Trophoblast cell (in vitro differentiated cells and primary cell): ENCODE measurements around the gene ACKR1.

Experiments
- DNase-seq, 2 donors: peaks; one replicate each; pipeline ENCODE4 v3.0.0-alpha.2; 2016
- H2AFZ ChIP-seq: 2 replicates; pipeline ENCODE4 v1.6.1; 2013; ENCODE audit warnings: low read length, moderate library complexity, mild to moderate bottlenecking; ENCODE audit not compliant: insufficient read depth, poor library complexity
- H2AK5ac ChIP-seq: 2 replicates; pipeline ENCODE4 v1.6.1; 2013; ENCODE audit warnings: mild to moderate bottlenecking, low read length
- H2BK120ac ChIP-seq: 2 replicates; pipeline ENCODE4 v1.6.1; 2013; ENCODE audit warnings: low read length, mild to moderate bottlenecking, moderate library complexity; ENCODE audit not compliant: insufficient read depth, poor library complexity
- H2BK12ac ChIP-seq: 2 replicates; pipeline ENCODE4 v1.6.1; 2013; ENCODE audit warnings: mild to moderate bottlenecking, low read length, moderate library complexity
- H2BK5ac ChIP-seq: 2 replicates; pipeline ENCODE4 v1.6.1; 2013; ENCODE audit warnings: low read length, low read depth, moderate library complexity, mild to moderate bottlenecking; ENCODE audit not compliant: poor library complexity
- H3K14ac ChIP-seq: 2 replicates; pipeline ENCODE4 v1.6.1; 2013; ENCODE audit warnings: mild to moderate bottlenecking, low read length
- H3K18ac ChIP-seq: 2 replicates; pipeline ENCODE4 v1.6.1; 2013; ENCODE audit warnings: mild to moderate bottlenecking, low read length
- H3K23ac ChIP-seq: 2 replicates; pipeline ENCODE4 v1.6.1; 2013; ENCODE audit warnings: low read length
- H3K27ac ChIP-seq: 2 replicates; pipeline ENCODE4 v1.5.1; 2013; ENCODE audit warnings: low read depth, mild to moderate bottlenecking, inconsistent platforms, low read length, moderate library complexity
- H3K27me3 ChIP-seq: 2 replicates; pipeline ENCODE4 v1.6.1; 2013; ENCODE audit warnings: inconsistent platforms, mild to moderate bottlenecking, low read length, moderate library complexity; ENCODE audit not compliant: insufficient read depth
- H3K36me3 ChIP-seq, 2 experiments: 1 replicate in 1 of 2; 2 replicates in 1 of 2; pipeline ENCODE4 v1.6.1; 2013; ENCODE audit warnings: low read length in 2 of 2, mild to moderate bottlenecking in 2 of 2, moderate library complexity in 1 of 2; ENCODE audit not compliant: insufficient read depth in 2 of 2, control insufficient read depth in 1 of 2
- H3K4ac ChIP-seq: 2 replicates; pipeline ENCODE4 v1.6.1; 2013; ENCODE audit warnings: low read depth, mild to moderate bottlenecking, low read length, moderate library complexity
- H3K4me1 ChIP-seq, 2 experiments: 1 replicate in 1 of 2; 2 replicates in 1 of 2; pipeline ENCODE4 v1.6.1; 2013; ENCODE audit warnings: low read length in 2 of 2, mild to moderate bottlenecking in 2 of 2, moderate library complexity in 1 of 2; ENCODE audit not compliant: insufficient read depth in 2 of 2, control insufficient read depth in 1 of 2
- H3K4me2 ChIP-seq: 2 replicates; pipeline ENCODE4 v1.6.1; 2013; ENCODE audit warnings: inconsistent platforms, mild to moderate bottlenecking, low read length, moderate library complexity
- H3K4me3 ChIP-seq: 2 replicates; pipeline ENCODE4 v1.5.1; 2013; ENCODE audit warnings: mild to moderate bottlenecking, low read depth, low read length, inconsistent platforms
- H3K79me1 ChIP-seq: one replicate; pipeline ENCODE4 v1.6.1; 2013; ENCODE audit warnings: low read length
- H3K79me2 ChIP-seq: 2 replicates; pipeline ENCODE4 v1.6.1; 2013; ENCODE audit warnings: low read length, mild to moderate bottlenecking; ENCODE audit not compliant: control insufficient read depth, insufficient read depth, poor library complexity
- H3K9ac ChIP-seq: 2 replicates; pipeline ENCODE4 v1.6.1; 2013; ENCODE audit warnings: mild to moderate bottlenecking, low read length
- H3K9me3 ChIP-seq: 2 replicates; pipeline ENCODE4 v1.6.1; 2013; ENCODE audit warnings: low read depth, mild to moderate bottlenecking, control low read depth, inconsistent platforms, low read length; ENCODE audit not compliant: insufficient read depth
- H4K12ac ChIP-seq: 2 replicates; pipeline ENCODE4 v1.6.1; 2013; ENCODE audit warnings: low read depth, mild to moderate bottlenecking, low read length, moderate library complexity
- H4K8ac ChIP-seq: 2 replicates; pipeline ENCODE4 v1.6.1; 2013; ENCODE audit warnings: low read depth, mild to moderate bottlenecking, low read length, moderate library complexity
- H4K91ac ChIP-seq: one replicate; pipeline ENCODE4 v1.6.1; 2013; ENCODE audit warnings: low read depth, mild to moderate bottlenecking, low read length, moderate library complexity
- WGBS: extraction: QIAGEN DNeasy Blood & Tissue Kit; methylation state at CpG from one replicate; pipeline ENCODE4 v1.1.7; 2013; ENCODE audit warnings: missing lambda C conversion rate; ENCODE audit not compliant: insufficient read length, insufficient coverage; ENCODE audit errors: extremely low coverage; 5-methylcytosine and 5-hydroxymethylcytosine counted together

ACKR1 gene

DNA sequence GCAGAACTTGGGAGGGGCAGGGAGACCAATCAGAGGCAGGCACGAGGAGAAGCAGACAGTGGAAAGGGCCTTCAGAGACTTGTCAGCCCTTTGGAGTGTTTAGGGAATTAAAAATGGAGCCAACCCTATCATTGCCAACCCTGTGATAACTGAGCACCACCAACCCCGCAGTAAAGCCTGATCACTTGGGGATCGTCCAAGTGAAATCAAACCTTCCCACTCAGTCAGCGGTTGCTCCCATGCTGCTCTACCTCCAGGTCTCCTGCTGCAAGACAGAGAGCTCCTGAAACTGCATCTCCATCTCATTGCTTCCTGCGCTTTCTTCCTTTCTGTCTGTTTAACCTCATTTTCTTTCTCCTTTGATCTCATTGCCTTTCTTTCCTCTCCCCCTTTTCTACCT, 4.8 kb upstream of the ACKR1 start:
- Histone ChIP-seq H3K23ac (no peak overlapping the region), H3K9ac (no peak overlapping the region), H3K4me3 (no peak overlapping the region), H3K4me1 (no peaks in the 10 kb centered on the region), H2BK120ac (no peak overlapping the region), H3K9me3 (no peaks in the 10 kb centered on the region), H3K36me3 (no peaks in the 10 kb centered on the region), H3K18ac (no peak overlapping the region), H2AFZ (no peak overlapping the region), H3K14ac (no peak overlapping the region), H2BK12ac (no peak overlapping the region), H3K4me2 (no peak overlapping the region), H4K12ac (no peak overlapping the region), H4K8ac (no peak overlapping the region), H2BK5ac (no peak overlapping the region), H2AK5ac (no peak overlapping the region), H3K79me2 (no peaks in the 10 kb centered on the region), H3K4ac (no peak overlapping the region), H4K91ac (no peak overlapping the region), H3K27me3 (no peaks in the 10 kb centered on the region), H3K27ac (no peak overlapping the region), H3K79me1 (no peaks in the 10 kb centered on the region)
- no peak for DNase-seq
- WGBS = no CpG with 5 or more reads among the region's 5 CpGs

DNA sequence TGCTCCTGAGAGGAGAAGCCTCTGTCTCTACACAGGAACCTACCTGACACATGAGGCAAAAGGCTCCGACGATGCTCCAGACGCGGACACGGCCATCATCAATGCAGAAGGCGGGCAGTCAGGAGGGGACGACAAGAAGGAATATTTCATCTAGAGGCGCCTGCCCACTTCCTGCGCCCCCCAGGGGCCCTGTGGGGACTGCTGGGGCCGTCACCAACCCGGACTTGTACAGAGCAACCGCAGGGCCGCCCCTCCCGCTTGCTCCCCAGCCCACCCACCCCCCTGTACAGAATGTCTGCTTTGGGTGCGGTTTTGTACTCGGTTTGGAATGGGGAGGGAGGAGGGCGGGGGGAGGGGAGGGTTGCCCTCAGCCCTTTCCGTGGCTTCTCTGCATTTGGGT, 3.9 kb upstream of the ACKR1 start:
- Histone ChIP-seq H2BK12ac (no peak overlapping the region), H3K4me1 (no peaks in the 10 kb centered on the region), H2AFZ (no peak overlapping the region), H3K23ac (no peak overlapping the region), H3K9ac (no peak overlapping the region), H2BK120ac (no peak overlapping the region), H3K27ac (no peak overlapping the region), H3K4ac (no peak overlapping the region), H4K91ac (no peak overlapping the region), H3K36me3 (no peaks in the 10 kb centered on the region), H4K12ac (no peak overlapping the region), H3K9me3 (peaks cover 1% of the 10 kb centered on the region), H3K79me2 (no peaks in the 10 kb centered on the region), H3K27me3 (no peaks in the 10 kb centered on the region), H3K4me2 (no peak overlapping the region), H2BK5ac (no peak overlapping the region), H3K4me3 (no peak overlapping the region), H2AK5ac (no peak overlapping the region), H4K8ac (no peak overlapping the region), H3K18ac (no peak overlapping the region), H3K14ac (no peak overlapping the region), H3K79me1 (no peaks in the 10 kb centered on the region)
- no CpG with 5 or more reads among the region's 18 CpGs for WGBS
- DNase-seq = no peak

DNA sequence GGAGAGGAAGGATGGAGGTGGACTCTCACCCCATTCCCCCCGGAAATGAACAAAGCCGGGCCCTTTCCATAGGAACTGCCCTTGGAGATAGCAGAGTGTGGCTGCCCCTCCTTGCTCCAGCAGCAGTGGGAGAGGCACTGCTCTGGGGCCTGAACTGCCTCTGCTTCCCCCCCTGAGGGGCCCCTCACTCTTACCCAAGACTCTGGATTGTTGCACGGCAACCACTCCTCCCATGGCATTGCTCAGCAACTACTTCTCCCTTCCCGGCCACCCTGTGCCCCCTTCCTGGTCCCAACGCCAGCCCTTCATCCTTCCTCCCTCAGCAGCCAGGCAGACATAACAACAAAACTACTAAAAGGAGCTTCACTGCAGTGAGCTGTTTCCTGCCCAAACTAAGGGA, 3.0 kb upstream of the ACKR1 start:
- WGBS = no CpG with 5 or more reads among the region's 5 CpGs
- Histone ChIP-seq H2AK5ac (no peak overlapping the region), H4K8ac (no peak overlapping the region), H2BK5ac (no peak overlapping the region), H3K4me3 (no peak overlapping the region), H3K4me1 (no peaks in the 10 kb centered on the region), H3K14ac (no peak overlapping the region), H3K4me2 (no peak overlapping the region), H3K79me2 (no peaks in the 10 kb centered on the region), H3K9ac (no peak overlapping the region), H2BK120ac (no peak overlapping the region), H2AFZ (no peak overlapping the region), H3K18ac (no peak overlapping the region), H4K12ac (no peak overlapping the region), H3K79me1 (no peaks in the 10 kb centered on the region), H3K27ac (no peak overlapping the region), H3K23ac (no peak overlapping the region), H3K4ac (no peak overlapping the region), H2BK12ac (no peak overlapping the region), H3K27me3 (no peaks in the 10 kb centered on the region), H4K91ac (no peak overlapping the region), H3K9me3 (peaks cover 1% of the 10 kb centered on the region), H3K36me3 (no peaks in the 10 kb centered on the region)
- no peak for DNase-seq

DNA sequence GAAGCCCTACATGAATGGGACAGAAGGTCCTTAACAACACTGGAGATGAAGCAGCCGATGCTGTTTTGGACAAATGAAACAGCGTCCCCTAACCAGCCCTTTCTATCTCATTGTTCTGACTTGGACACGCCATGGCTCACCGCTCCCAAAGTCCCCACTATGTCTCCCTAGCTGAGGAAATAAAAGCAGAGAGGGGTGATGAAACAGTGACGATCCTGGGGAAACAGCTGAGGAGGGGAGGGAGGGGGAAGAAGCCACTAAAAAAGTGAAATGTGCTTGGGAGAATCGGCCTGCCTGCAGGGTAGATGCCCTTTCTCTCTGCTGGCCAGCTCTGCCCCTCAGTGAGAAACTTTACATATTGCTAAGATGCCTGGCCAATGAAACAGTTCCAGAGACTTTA, 1.1 kb upstream of the ACKR1 start:
- Histone ChIP-seq H3K4me3 (no peak overlapping the region), H3K23ac (no peak overlapping the region), H2BK12ac (no peak overlapping the region), H2AK5ac (no peak overlapping the region), H4K12ac (no peak overlapping the region), H3K9ac (no peak overlapping the region), H2AFZ (no peak overlapping the region), H3K4me1 (no peaks in the 10 kb centered on the region), H3K27me3 (no peaks in the 10 kb centered on the region), H3K79me2 (no peaks in the 10 kb centered on the region), H3K27ac (no peak overlapping the region), H4K8ac (no peak overlapping the region), H3K36me3 (no peaks in the 10 kb centered on the region), H4K91ac (no peak overlapping the region), H3K18ac (no peak overlapping the region), H3K79me1 (no peaks in the 10 kb centered on the region), H3K4me2 (no peak overlapping the region), H3K9me3 (peaks cover 1% of the 10 kb centered on the region), H3K14ac (no peak overlapping the region), H2BK5ac (no peak overlapping the region), H3K4ac (no peak overlapping the region), H2BK120ac (no peak overlapping the region)
- no peak for DNase-seq
- WGBS = no CpG with 5 or more reads among the region's 6 CpGs
